IPS-15b (cell line): ENCODE measurements around the gene KRTAP5-5.

Experiments
- H3K27me3 ChIP-seq: one replicate; pipeline ENCODE4 v1.6.1; 2013; ENCODE audit warnings: low read length; ENCODE audit not compliant: control insufficient read depth, insufficient read depth
- H3K36me3 ChIP-seq: one replicate; pipeline ENCODE4 v1.6.1; 2013; ENCODE audit warnings: low read length; ENCODE audit not compliant: control insufficient read depth, insufficient read depth
- H3K4me1 ChIP-seq: one replicate; pipeline ENCODE4 v1.6.1; 2013; ENCODE audit warnings: mild to moderate bottlenecking, low read length; ENCODE audit not compliant: control insufficient read depth, insufficient read depth
- H3K4me3 ChIP-seq: one replicate; pipeline ENCODE4 v1.5.1; 2013; ENCODE audit warnings: low read depth, low read length
- H3K9ac ChIP-seq: one replicate; pipeline ENCODE4 v1.6.1; 2013; ENCODE audit warnings: low read depth, mild to moderate bottlenecking, low read length
- H3K9me3 ChIP-seq: one replicate; pipeline ENCODE4 v1.6.1; 2013; ENCODE audit warnings: mild to moderate bottlenecking, low read length; ENCODE audit not compliant: control insufficient read depth, insufficient read depth

The KRTAP5-5 gene

GRCh38 chr11:1675536-1676228, 46.1 kb downstream of the KRTAP5-5 start:
- H3K4me3 ChIP-seq = no peak overlapping the region
- H3K36me3 ChIP-seq = no peaks in the 10 kb centered on the region
- H3K4me1 ChIP-seq = no peaks in the 10 kb centered on the region
- no peaks in the 10 kb centered on the region for H3K27me3 ChIP-seq
- H3K9me3 ChIP-seq = no peaks in the 10 kb centered on the region
- H3K9ac ChIP-seq = no peak overlapping the region

- no peak overlapping the region for H3K4me3 ChIP-seq
- H3K4me1 ChIP-seq = no peaks in the 10 kb centered on the region
- H3K9me3 ChIP-seq = no peaks in the 10 kb centered on the region
- H3K9ac ChIP-seq = no peak overlapping the region
- H3K27me3 ChIP-seq = no peaks in the 10 kb centered on the region
- H3K36me3 ChIP-seq = no peaks in the 10 kb centered on the region
These were observed 46.7 kb downstream of the KRTAP5-5 start for GRCh38 chr11:1676229-1676740.

DNA sequence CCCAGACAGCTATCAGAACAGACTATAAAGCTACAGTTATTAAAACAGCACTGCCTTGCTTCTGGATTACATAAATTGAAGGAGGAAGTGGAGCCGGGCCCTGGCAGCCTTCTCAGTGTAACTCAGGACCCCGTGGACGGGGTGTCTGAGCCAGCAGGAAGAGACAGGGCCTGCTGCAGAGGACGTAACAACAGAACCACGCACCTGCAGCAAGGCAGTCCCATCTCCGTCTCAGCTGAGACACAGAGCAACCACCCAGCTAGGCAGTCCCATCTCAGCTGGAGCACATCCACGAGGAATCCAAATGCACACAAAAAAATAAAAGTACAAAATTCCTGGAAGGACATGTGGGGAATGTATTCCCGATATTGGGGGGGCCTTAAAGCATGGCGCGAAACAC, 50.3 kb downstream of the KRTAP5-5 start:
- H3K36me3 ChIP-seq = no peaks in the 10 kb centered on the region

More for the DNA sequence above, 50.3 kb downstream of the KRTAP5-5 start:
- Histone ChIP-seq H3K9ac (no peak overlapping the region), H3K9me3 (no peaks in the 10 kb centered on the region), H3K27me3 (no peaks in the 10 kb centered on the region), H3K4me1 (no peaks in the 10 kb centered on the region), H3K4me3 (no peak overlapping the region)
